Endothelial cell of umbilical vein (primary cell): ENCODE results near the gene MGAT5. TPM values are rescaled to one million over a fixed set of nuclear protein-coding genes. Genes with fewer than 3 reads are reported as not detected.

ENCODE experiments used
- BruUV-seq: library from RNA; stranded (reverse); fragments of 400-500 nt; replicated peaks from 2 replicates; lab custom pipeline; 2021; lab: Mats Ljungman, UMichigan
- CTCF ChIA-PET: fragments of 300-600, 350-600 bp; sonication (Branson Sonifier 250); formaldehyde crosslinking; loops from one replicate; lab custom pipeline; 2021; ENCODE audit warnings: antibody characterized with exemption, inconsistent platforms; lab: Charles Lee
- POLR2A ChIA-PET: fragments of 300-600, 350-600 bp; sonication (Branson Sonifier 250); formaldehyde crosslinking; loops from one replicate; lab custom pipeline; 2021; ENCODE audit warnings: antibody characterized with exemption, inconsistent platforms; lab: Charles Lee
- DNase-seq: peaks from one replicate; pipeline ENCODE4 v3.0.0-alpha.2; 2011; ENCODE audit warnings: low read depth, low spot score
- FAIRE-seq: peaks from 2 replicates; lab custom pipeline; 2011; peaks lifted over from hg19 to GRCh38; lab: Jason Lieb, UNC
- H2AFZ ChIP-seq: 2 replicates; pipeline ENCODE4 v1.6.0; 2012; ENCODE audit warnings: low read depth, low read length, control low read depth, inconsistent platforms
- H3K27ac ChIP-seq: 2 replicates; pipeline ENCODE4 v1.5.1; 2011; ENCODE audit warnings: low read depth, mild to moderate bottlenecking, control low read depth, low read length, moderate library complexity; ENCODE audit not compliant: insufficient read depth
- H3K27me3 ChIP-seq, 2 experiments: 2 replicates each; pipeline versions ENCODE4 v1.6.0 to v1.6.1; 2011; ENCODE audit warnings: low read length in 2 of 2, mixed read lengths in 1 of 2; ENCODE audit not compliant: control insufficient read depth in 2 of 2, insufficient read depth in 2 of 2
- H3K36me3 ChIP-seq, 2 experiments: 2 replicates in 1 of 2; 3 replicates in 1 of 2; pipeline ENCODE4 v1.5.1; 2011; ENCODE audit warnings: low read length in 2 of 2, mild to moderate bottlenecking in 1 of 2, moderate library complexity in 1 of 2; ENCODE audit not compliant: control insufficient read depth in 2 of 2, insufficient read depth in 2 of 2; ENCODE audit errors: extremely low read depth in 1 of 2
- H3K4me1 ChIP-seq: 3 replicates; pipeline ENCODE4 v1.5.1; 2011; ENCODE audit warnings: mild to moderate bottlenecking, low read length; ENCODE audit not compliant: control insufficient read depth, insufficient read depth; ENCODE audit errors: extremely low read depth
- H3K4me2 ChIP-seq: 2 replicates; pipeline ENCODE4 v1.6.1; 2011; ENCODE audit warnings: low read length, control low read depth, mixed read lengths; ENCODE audit not compliant: insufficient read depth
- H3K4me3 ChIP-seq, 3 experiments: fragments of 200-600 bp in 1 of 3; sonication (generic), shearing (Covaris generic) in 1 of 3; replicated peaks in 1 of 3; 2 replicates each; pipeline ENCODE4 v1.5.1; 2011 to 2016; ENCODE audit warnings: control low read depth in 3 of 3, low read length in 3 of 3, mild to moderate bottlenecking in 2 of 3, inconsistent platforms in 1 of 3, low read depth in 1 of 3, moderate library complexity in 1 of 3; ENCODE audit not compliant: insufficient read depth in 1 of 3
- H3K79me2 ChIP-seq: 2 replicates; pipeline ENCODE4 v1.6.0; 2012; ENCODE audit warnings: low read length, inconsistent platforms; ENCODE audit not compliant: control insufficient read depth, insufficient read depth
- H3K9ac ChIP-seq: replicated peaks from 2 replicates; pipeline ENCODE3; 2011; ENCODE audit warnings: low read length, control low read depth; ENCODE audit not compliant: insufficient read depth; ENCODE audit errors: extremely low read depth
- H3K9me1 ChIP-seq: replicated peaks from 3 replicates; pipeline ENCODE4 v1.6.0; 2011; ENCODE audit warnings: mild to moderate bottlenecking, low read length; ENCODE audit not compliant: control insufficient read depth, insufficient read depth; ENCODE audit errors: extremely low read depth
- H3K9me3 ChIP-seq: replicated peaks from 2 replicates; pipeline ENCODE4 v1.5.1; 2012; ENCODE audit warnings: low read length, inconsistent platforms; ENCODE audit not compliant: control insufficient read depth, insufficient read depth
- H4K20me1 ChIP-seq: replicated peaks from 2 replicates; pipeline ENCODE3; 2011; ENCODE audit warnings: mild to moderate bottlenecking, low read length; ENCODE audit not compliant: control insufficient read depth, insufficient read depth; ENCODE audit errors: extremely low read depth
- CTCF ChIP-seq, 2 donors: IDR thresholded peaks; 1 replicate in 1 of 2; 2 replicates in 1 of 2; pipeline ENCODE4 v1.5.1; 2011; ENCODE audit warnings: low read length in 2 of 2, mild to moderate bottlenecking in 2 of 2, moderate library complexity in 2 of 2, control low read depth in 1 of 2, inconsistent platforms in 1 of 2, low read depth in 1 of 2; ENCODE audit not compliant: insufficient read depth in 1 of 2; ENCODE audit errors: extremely low read depth in 1 of 2
- FOS ChIP-seq: IDR thresholded peaks from 2 replicates; pipeline ENCODE4 v1.6.1; 2011; ENCODE audit warnings: mild to moderate bottlenecking, low read length, moderate library complexity, borderline replicate concordance; ENCODE audit not compliant: insufficient read depth
- GATA2 ChIP-seq: IDR thresholded peaks from 2 replicates; pipeline ENCODE4 v1.7.0; 2011; ENCODE audit warnings: low read depth, mild to moderate bottlenecking, moderate library complexity, mixed read lengths, low read length; ENCODE audit not compliant: insufficient read length, insufficient read depth
- JUN ChIP-seq: IDR thresholded peaks from 2 replicates; pipeline ENCODE4 v1.6.1; 2011; ENCODE audit warnings: borderline replicate concordance, low read depth; ENCODE audit not compliant: insufficient read length, insufficient read depth
- MYC ChIP-seq: IDR thresholded peaks from one replicate; pipeline ENCODE4 v1.6.1; 2011; ENCODE audit warnings: mild to moderate bottlenecking, low read depth, low read length
- POLR2AphosphoS5 ChIP-seq: IDR thresholded peaks from 2 replicates; pipeline ENCODE4 v1.6.1; 2012; ENCODE audit warnings: low read depth, mild to moderate bottlenecking, control low read depth, low read length, moderate library complexity; ENCODE audit not compliant: insufficient read depth
- dilution Hi-C: fragments of 300-500 bp; cut with MboI; formaldehyde crosslinking; loops from one replicate; pipeline ENCODE4 v1.15.0; 2019; ENCODE audit warnings: low sequenced_read_pairs; ENCODE audit not compliant: extremely low pct_ligation_motif_present
- intact Hi-C: fragments of 100-400 bp; cut with micrococcal nuclease; formaldehyde crosslinking; loops from one replicate; pipeline ENCODE4 v1.10.0; 2022
- polyA plus RNA-seq, 4 experiments: library from polyadenylated mRNA; depleted of rRNA in 3 of 4; stranded (reverse) in 3 of 4; unstranded in 1 of 4; fragments of >200 nt; gene quantifications; 2 replicates each; pipeline versions ENCODE4 v1.2.1 to v1.2.3, GENCODE V29; 2011 to 2012; ENCODE audit warnings: missing spikeins in 1 of 4
- total RNA-seq: library from RNA; stranded (reverse); gene quantifications from 2 replicates; pipeline ENCODE4 v1.2.3, GENCODE V29; 2021
- TF ChIP-seq, protein P1 (sequence below): IDR thresholded peaks from 2 replicates; pipeline ENCODE4 v1.6.1; 2011; ENCODE audit not compliant: insufficient read depth, insufficient read length

MGAT5 gene
- total and polyA plus RNA-seq, 2 donors (not counting 3 experiments of a cell fraction or from before 2014, with no cell fraction given) = 17.7 to 84.1 TPM

- dilution Hi-C loops = no loop called here
- Histone ChIP-seq H3K4me2 (no peak overlapping the region), H3K9me3 (no peaks in the 10 kb centered on the region), H3K9me1 (no peaks in the 10 kb centered on the region), H3K9ac (no peak overlapping the region), H3K4me1 (peaks cover 5% of the 10 kb centered on the region), H3K27me3 (no peaks in the 10 kb centered on the region), H2AFZ (no peak overlapping the region), H3K79me2 (no peaks in the 10 kb centered on the region), H3K36me3 (no peaks in the 10 kb centered on the region), H4K20me1 (no peaks in the 10 kb centered on the region), H3K27ac (no peak overlapping the region), H3K4me3 (no peak overlapping the region)
- TF ChIP-seq CTCF (IDR thresholded peaks at IDR 0.05; ENCODE audit: extremely low read depth in 1 of 2, insufficient read depth in 1 of 2, low read depth in 1 of 2, low read length in 2 of 2) (no peak), GATA2 (no peak), FOS (no peak), MYC (no peak), POLR2AphosphoS5 (no peak), JUN (no peak)
- TF ChIP-seq, protein P1, sequence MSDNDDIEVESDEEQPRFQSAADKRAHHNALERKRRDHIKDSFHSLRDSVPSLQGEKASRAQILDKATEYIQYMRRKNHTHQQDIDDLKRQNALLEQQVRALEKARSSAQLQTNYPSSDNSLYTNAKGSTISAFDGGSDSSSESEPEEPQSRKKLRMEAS = no peak
- intact Hi-C loops = no loop called here
- ChIA-PET CTCF (interaction anchor here (1.0 to 2.1 kb wide), 4 partner anchors 11 to 177 kb away, joined by 3 to 7 read pairs (median 5); no protein-coding TSS in a partner anchor), POLR2A (no interaction called here)
- no peak for DNase-seq
- FAIRE-seq = no peak
- BruUV-seq = no TSS peak
Measured at GRCh38 chr2:134274121-134274520, 20.2 kb downstream of the MGAT5 start.
